ENCODE measurements around the gene TERT.

The TERT gene

DNA sequence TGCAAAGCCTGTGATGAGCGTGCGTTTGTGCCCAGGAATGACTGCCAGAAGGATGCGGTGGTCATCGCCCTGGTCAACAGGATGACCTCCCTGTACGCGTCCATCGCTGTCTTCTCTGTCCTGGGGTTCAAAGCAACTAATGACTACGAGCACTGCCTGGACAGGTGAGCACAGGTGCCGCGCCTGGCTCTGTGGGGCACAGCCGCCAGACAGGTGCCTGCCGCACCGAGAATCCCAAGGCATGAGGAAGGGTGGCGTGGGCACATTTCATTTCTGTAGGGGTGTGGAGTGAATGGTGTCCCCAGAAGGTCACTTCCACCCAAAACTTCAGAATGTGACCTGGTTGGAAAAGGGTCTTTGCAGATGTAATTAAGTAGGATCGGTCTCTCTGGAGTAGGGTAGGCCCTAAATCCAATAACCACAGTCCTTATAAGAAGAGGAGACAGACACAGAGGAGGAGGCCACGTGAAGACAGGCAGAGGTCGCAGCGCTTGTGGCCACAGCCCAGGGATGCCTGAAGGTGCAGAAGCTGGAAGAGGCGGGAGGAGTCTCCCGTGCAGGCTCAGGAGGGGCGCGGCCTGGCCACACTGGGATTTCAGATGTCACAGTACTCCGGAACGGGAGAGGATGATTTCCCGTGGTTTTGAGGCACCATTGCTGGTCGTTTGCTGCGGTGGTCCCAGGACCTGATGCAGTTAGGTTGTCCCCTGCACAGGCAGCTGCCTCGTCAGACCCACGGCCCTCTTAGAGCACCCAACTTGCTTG is 54.2 kb downstream of the TERT start:
- TF ChIP-seq, protein P1, sequence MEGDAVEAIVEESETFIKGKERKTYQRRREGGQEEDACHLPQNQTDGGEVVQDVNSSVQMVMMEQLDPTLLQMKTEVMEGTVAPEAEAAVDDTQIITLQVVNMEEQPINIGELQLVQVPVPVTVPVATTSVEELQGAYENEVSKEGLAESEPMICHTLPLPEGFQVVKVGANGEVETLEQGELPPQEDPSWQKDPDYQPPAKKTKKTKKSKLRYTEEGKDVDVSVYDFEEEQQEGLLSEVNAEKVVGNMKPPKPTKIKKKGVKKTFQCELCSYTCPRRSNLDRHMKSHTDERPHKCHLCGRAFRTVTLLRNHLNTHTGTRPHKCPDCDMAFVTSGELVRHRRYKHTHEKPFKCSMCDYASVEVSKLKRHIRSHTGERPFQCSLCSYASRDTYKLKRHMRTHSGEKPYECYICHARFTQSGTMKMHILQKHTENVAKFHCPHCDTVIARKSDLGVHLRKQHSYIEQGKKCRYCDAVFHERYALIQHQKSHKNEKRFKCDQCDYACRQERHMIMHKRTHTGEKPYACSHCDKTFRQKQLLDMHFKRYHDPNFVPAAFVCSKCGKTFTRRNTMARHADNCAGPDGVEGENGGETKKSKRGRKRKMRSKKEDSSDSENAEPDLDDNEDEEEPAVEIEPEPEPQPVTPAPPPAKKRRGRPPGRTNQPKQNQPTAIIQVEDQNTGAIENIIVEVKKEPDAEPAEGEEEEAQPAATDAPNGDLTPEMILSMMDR (IDR thresholded peaks at IDR 0.05; ENCODE audit: extremely low read depth, insufficient read depth, missing control alignments): no peak
- no peak for DNase-seq (ENCODE audit: low spot score)
- in situ Hi-C loops (cut with MboI; ENCODE audit: low pct_unique_long_range_greater_than_20kb, low sequenced_read_pairs, unreplicated experiment): no loop called here

DNA sequence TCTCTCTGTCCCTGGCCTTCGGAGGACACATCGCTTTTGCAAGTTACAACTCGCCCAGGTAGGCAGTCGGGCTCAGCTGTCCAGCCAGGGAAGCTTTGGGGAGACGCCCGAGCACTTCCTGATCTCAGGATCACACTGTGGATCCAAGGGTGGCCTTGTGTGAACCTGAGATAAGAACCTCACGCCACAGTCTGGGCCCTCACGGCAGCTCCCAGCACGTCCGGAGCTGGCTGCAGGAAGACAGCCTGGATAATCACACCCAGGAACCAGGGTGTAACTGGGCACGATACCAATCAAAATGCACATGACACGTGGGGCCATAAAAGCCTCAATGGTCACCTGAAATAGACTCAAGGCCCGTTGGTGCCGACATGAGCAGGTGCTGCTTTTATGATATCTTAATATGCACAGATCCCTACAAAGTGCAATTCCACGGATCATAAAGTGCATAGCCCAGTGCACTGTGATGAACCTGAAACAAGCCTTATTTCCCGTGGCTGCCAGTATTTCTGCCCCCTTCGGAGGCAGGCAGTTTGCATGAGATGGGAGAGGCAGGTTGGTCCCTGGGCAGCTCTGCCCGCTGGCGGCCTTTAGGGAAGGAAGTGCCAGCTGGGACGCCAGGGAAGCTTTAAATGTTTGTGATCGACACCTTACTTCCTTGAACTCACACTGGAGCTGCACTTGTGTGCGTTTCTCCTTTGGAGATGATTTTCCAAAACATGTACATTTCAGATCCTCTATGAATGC is 55.2 kb downstream of the TERT start:
- in situ Hi-C loops (cut with MboI; ENCODE audit: low pct_unique_long_range_greater_than_20kb, low sequenced_read_pairs, unreplicated experiment): no loop called here
- DNase-seq (ENCODE audit: low spot score): no peak
- TF ChIP-seq, protein P1 (IDR thresholded peaks at IDR 0.05; ENCODE audit: extremely low read depth, insufficient read depth, missing control alignments): no peak

DNA sequence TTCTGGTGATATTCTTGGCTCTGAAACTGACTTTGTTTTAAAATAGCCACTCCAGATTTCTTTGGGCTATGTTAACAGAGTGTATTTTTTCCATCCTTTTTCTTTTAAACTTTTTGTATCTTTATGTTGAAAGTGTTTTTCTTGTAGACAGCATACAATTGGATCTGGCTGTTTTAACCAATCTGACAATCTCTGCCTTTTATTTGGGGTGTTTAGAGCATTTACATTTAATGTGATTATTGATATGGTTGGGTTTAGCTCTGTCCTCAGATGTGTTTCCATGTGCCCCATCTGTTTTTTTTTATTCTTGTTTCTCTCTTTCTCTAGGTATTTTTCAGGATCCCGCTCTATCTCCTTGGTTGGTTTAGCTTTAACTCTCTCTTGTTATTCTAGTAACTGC is 59.0 kb downstream of the TERT start:
- DNase-seq (ENCODE audit: low spot score): no peak
- TF ChIP-seq, protein P1 (IDR thresholded peaks at IDR 0.05; ENCODE audit: extremely low read depth, insufficient read depth, missing control alignments): no peak
- in situ Hi-C loops (cut with MboI; ENCODE audit: low pct_unique_long_range_greater_than_20kb, low sequenced_read_pairs, unreplicated experiment): no loop called here

DNA sequence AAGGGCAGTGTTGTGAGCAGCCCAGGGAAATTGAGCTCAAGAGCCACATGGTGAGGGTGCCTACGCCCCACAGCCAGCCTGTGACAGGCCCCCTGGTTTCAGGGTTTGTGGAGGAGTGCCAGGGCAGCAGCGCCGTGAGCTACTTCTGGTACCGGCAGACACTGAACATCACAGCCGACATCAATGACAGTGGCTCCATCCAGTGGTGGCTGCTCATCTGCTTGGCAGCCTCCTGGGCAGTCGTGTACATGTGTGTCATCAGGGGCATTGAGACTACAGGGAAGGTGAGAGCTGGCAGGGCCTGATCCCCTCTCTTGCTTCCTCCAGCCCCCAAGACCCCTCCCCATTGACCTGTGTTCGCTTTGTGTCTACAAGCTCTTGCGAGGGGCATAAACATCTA is 59.5 kb downstream of the TERT start:
- in situ Hi-C loops (cut with MboI; ENCODE audit: low pct_unique_long_range_greater_than_20kb, low sequenced_read_pairs, unreplicated experiment): no loop called here
- DNase-seq (ENCODE audit: low spot score): no peak
- TF ChIP-seq, protein P1 (IDR thresholded peaks at IDR 0.05; ENCODE audit: extremely low read depth, insufficient read depth, missing control alignments): no peak

DNA sequence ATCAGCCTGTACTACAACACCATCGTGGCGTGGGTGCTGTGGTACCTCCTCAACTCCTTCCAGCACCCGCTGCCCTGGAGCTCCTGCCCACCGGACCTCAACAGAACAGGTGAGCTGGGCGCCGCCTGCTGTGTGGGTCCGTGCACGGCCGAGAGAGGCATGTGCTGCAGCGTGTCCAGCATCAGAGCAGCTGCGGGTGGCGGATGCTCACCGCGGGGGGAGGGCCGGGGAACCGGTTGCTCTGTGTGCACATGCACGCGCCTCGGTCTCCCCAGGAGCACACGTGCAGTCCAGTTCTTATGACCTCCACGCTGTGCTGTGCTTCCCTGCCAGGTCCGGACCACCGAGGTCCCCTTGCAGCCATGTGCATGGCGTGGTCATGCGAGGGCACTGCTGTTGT is 62.1 kb downstream of the TERT start:
- TF ChIP-seq, protein P1 (IDR thresholded peaks at IDR 0.05; ENCODE audit: extremely low read depth, insufficient read depth, missing control alignments): no peak
- DNase-seq (ENCODE audit: low spot score): no peak
- in situ Hi-C loops (cut with MboI; ENCODE audit: low pct_unique_long_range_greater_than_20kb, low sequenced_read_pairs, unreplicated experiment): no loop called here

GRCh38 chr5:1231354-1231905 is 63.4 kb downstream of the TERT start:
- in situ Hi-C loops (cut with MboI; ENCODE audit: low pct_unique_long_range_greater_than_20kb, low sequenced_read_pairs, unreplicated experiment): no loop called here
- TF ChIP-seq, protein P1 (IDR thresholded peaks at IDR 0.05; ENCODE audit: extremely low read depth, insufficient read depth, missing control alignments): no peak
- DNase-seq (ENCODE audit: low spot score): no peak
